DND-41 (cell line): ENCODE measurements around the gene SLC27A1.

Source experiments
- ATAC-seq: fragments of 200-7000 bp; cut with Tn5 transposase; 3 replicates; pipeline ENCODE4 v1.9.1; 2021; ENCODE audit warnings: low read depth; ENCODE audit not compliant: insufficient read depth
- DNase-seq: peaks from one replicate; pipeline ENCODE4 v3.0.0-alpha.2; 2020
- H2AFZ ChIP-seq: 2 replicates; pipeline ENCODE4 v1.6.0; 2012; ENCODE audit warnings: low read depth, low read length
- H3K27ac ChIP-seq: 2 replicates; pipeline ENCODE4 v1.5.1; 2012; ENCODE audit warnings: low read length, inconsistent platforms
- H3K27me3 ChIP-seq: fragments of 200-600 bp; sonication (generic); 2 replicates; pipeline ENCODE4 v1.6.0; 2012; ENCODE audit warnings: low read length, mild to moderate bottlenecking, inconsistent platforms; ENCODE audit not compliant: insufficient read depth, poor library complexity
- H3K36me3 ChIP-seq: 2 replicates; pipeline ENCODE4 v1.5.1; 2012; ENCODE audit warnings: low read length, inconsistent platforms; ENCODE audit not compliant: insufficient read depth
- H3K4me1 ChIP-seq: 2 replicates; pipeline ENCODE4 v1.5.1; 2012; ENCODE audit warnings: mild to moderate bottlenecking, low read length; ENCODE audit not compliant: insufficient read depth
- H3K4me2 ChIP-seq: 2 replicates; pipeline ENCODE4 v1.6.0; 2012; ENCODE audit warnings: mild to moderate bottlenecking, moderate library complexity, low read length, inconsistent platforms; ENCODE audit not compliant: insufficient read depth
- H3K4me3 ChIP-seq, 2 experiments: fragments of 200-600 bp in 1 of 2; shearing (Covaris generic) in 1 of 2; 2 replicates each; pipeline ENCODE4 v1.5.1; 2012 to 2016; ENCODE audit warnings: inconsistent platforms in 2 of 2, low read length in 2 of 2, mild to moderate bottlenecking in 2 of 2, low read depth in 1 of 2, moderate library complexity in 1 of 2
- H3K79me2 ChIP-seq: 2 replicates; pipeline ENCODE4 v1.6.0; 2012; ENCODE audit warnings: low read length, inconsistent platforms; ENCODE audit not compliant: insufficient read depth
- H3K9ac ChIP-seq: 2 replicates; pipeline ENCODE4 v1.6.0; 2012; ENCODE audit warnings: low read depth, mild to moderate bottlenecking, inconsistent platforms, low read length, moderate library complexity
- H3K9me3 ChIP-seq: 2 replicates; pipeline ENCODE4 v1.5.1; 2012; ENCODE audit warnings: low read length, moderate library complexity, mild to moderate bottlenecking, inconsistent platforms; ENCODE audit not compliant: insufficient read depth, severe bottlenecking
- H4K20me1 ChIP-seq: 2 replicates; pipeline ENCODE4 v1.6.0; 2012; ENCODE audit warnings: low read length; ENCODE audit not compliant: insufficient read depth
- EZH2 ChIP-seq: IDR thresholded peaks from 3 replicates; pipeline ENCODE4 v1.6.1; 2012; ENCODE audit warnings: borderline replicate concordance, low read depth, mild to moderate bottlenecking, moderate library complexity, low read length, inconsistent platforms; ENCODE audit not compliant: severe bottlenecking
- TF ChIP-seq, protein P1 (sequence below): IDR thresholded peaks from 2 replicates; pipeline ENCODE4 v1.5.1; 2012; ENCODE audit warnings: borderline replicate concordance, low read length, moderate library complexity, mild to moderate bottlenecking; ENCODE audit not compliant: poor library complexity, severe bottlenecking; ENCODE audit errors: extremely low read depth

Gene SLC27A1

DNA sequence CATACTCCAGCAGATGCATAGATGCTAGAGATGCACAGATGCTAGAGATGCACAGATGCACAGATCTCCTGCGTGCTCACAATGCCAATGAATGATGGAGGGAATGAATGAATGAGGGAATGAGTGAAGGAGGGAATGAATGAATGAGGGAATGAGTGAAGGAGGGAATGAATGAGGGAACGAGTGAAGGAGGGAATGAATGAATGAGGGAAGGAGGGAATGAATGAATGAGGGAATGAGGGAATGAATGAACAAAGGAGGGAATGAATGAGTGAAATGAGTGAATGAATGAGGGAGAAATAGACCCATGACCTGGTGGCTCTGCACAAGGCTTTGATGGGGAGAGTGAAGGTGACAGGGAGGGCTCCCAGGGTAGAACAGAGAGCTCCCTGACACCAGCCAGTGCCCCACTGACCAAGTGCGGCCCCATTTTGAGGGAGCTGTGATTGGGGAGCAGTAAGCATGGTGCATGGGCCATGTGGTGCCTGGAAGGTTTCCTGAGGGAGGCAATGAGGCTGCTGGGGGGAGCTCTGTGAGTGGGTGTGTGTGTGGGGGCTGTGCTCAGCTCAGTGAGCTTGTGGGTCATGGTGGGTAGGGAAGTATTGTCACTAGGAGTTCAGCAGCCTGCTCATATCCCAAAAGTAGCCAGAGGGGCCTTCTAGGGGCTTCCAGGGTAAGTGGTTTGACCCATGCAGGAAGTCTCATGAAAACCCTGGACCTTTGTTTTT lies 12.7 kb downstream of the SLC27A1 start:
- Histone ChIP-seq H4K20me1 (no peaks in the 10 kb centered on the region), H3K4me1 (no peaks in the 10 kb centered on the region), H3K36me3 (no peaks in the 10 kb centered on the region), H3K4me2 (no peak overlapping the region), H3K79me2 (no peaks in the 10 kb centered on the region), H3K27me3 (no peaks in the 10 kb centered on the region), H3K9me3 (no peaks in the 10 kb centered on the region), H3K27ac (no peak overlapping the region), H2AFZ (no peak overlapping the region), H3K4me3 (no peak overlapping the region), H3K9ac (no peak overlapping the region)
- ATAC-seq (no peak; the same call in 2 of the 3 replicates), DNase-seq (no peak)
- TF ChIP-seq EZH2: no peak
- TF ChIP-seq, protein P1, sequence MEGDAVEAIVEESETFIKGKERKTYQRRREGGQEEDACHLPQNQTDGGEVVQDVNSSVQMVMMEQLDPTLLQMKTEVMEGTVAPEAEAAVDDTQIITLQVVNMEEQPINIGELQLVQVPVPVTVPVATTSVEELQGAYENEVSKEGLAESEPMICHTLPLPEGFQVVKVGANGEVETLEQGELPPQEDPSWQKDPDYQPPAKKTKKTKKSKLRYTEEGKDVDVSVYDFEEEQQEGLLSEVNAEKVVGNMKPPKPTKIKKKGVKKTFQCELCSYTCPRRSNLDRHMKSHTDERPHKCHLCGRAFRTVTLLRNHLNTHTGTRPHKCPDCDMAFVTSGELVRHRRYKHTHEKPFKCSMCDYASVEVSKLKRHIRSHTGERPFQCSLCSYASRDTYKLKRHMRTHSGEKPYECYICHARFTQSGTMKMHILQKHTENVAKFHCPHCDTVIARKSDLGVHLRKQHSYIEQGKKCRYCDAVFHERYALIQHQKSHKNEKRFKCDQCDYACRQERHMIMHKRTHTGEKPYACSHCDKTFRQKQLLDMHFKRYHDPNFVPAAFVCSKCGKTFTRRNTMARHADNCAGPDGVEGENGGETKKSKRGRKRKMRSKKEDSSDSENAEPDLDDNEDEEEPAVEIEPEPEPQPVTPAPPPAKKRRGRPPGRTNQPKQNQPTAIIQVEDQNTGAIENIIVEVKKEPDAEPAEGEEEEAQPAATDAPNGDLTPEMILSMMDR: no peak

DNA sequence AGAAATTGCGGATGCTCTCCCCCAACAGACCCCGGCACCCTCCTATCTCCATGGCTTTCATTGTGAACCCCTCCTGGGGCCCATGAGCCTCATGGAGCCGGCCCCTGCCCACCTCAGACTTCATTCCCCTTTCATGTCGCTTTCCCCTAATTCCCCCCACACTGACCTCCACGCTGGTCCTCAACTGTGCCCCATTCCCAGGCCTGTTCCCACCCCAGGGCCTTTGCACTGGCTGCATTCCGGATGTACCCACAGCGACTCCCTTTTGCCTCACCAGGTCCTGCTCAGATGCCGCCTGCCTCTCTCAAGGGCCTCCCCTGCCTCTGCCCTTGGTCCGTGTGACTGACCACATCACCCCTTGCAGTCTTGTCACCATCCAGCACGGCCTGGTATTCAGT lies 13.3 kb downstream of the SLC27A1 start:
- Histone ChIP-seq H2AFZ (no peak overlapping the region), H3K27me3 (no peaks in the 10 kb centered on the region), H3K4me1 (no peaks in the 10 kb centered on the region), H3K9me3 (no peaks in the 10 kb centered on the region), H4K20me1 (no peaks in the 10 kb centered on the region), H3K4me2 (no peak overlapping the region), H3K27ac (no peak overlapping the region), H3K4me3 (no peak overlapping the region), H3K9ac (no peak overlapping the region), H3K36me3 (0 out of 2 replicates have a peak, but pooled peaks cover 2% of the 10 kb centered on the region), H3K79me2 (no peaks in the 10 kb centered on the region)
- ATAC-seq (no peak), DNase-seq (no peak)
- TF ChIP-seq, protein P1: no peak
- no peak for TF ChIP-seq EZH2

DNA sequence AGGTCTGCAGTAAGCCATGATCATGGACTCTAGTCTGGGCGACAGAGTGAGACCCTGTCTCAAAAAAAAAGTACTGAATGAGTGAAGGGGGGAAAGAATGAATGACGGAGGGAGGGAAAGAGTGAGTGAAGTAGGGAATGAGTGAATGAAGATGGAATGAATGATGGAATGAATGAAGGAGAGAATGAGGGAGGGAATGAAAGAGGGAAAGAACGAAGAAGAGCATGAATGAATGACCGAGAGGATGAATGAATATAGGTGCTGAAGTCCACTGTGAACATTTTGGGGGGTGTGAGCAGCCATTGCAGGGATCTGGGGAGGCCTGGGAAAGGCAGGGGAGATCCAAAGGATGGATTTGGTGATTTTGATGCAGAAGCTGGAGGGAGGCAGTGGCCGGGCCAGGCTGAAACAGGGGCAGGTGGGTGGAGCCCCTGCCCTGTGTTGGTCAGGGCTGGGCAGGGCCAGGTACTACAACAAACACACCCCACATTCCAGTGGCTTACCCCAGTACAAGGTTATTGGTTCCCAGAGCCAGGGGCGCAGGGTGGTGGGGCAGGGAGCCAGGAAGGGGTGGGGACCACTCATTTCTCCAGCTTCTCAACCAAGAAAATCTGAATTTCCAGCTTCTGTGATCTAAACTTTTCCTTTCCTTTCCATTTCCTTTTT lies 14.3 kb downstream of the SLC27A1 start:
- DNase-seq: no peak
- Histone ChIP-seq H3K4me1 (no peaks in the 10 kb centered on the region), H3K9me3 (no peaks in the 10 kb centered on the region), H3K79me2 (no peaks in the 10 kb centered on the region), H3K36me3 (peaks cover 4% of the 10 kb centered on the region; the same call in 1 of the 2 replicates), H4K20me1 (peaks cover 4% of the 10 kb centered on the region; the same call in 1 of the 2 replicates), H3K4me2 (no peak overlapping the region), H3K9ac (no peak overlapping the region), H3K4me3 (no peak overlapping the region), H3K27ac (no peak overlapping the region), H3K27me3 (no peaks in the 10 kb centered on the region), H2AFZ (no peak overlapping the region)
- TF ChIP-seq, protein P1: no peak
- no peak for TF ChIP-seq EZH2
- no peak for ATAC-seq
